ENCODE results near the gene PRKAG1.

Gene PRKAG1

DNA sequence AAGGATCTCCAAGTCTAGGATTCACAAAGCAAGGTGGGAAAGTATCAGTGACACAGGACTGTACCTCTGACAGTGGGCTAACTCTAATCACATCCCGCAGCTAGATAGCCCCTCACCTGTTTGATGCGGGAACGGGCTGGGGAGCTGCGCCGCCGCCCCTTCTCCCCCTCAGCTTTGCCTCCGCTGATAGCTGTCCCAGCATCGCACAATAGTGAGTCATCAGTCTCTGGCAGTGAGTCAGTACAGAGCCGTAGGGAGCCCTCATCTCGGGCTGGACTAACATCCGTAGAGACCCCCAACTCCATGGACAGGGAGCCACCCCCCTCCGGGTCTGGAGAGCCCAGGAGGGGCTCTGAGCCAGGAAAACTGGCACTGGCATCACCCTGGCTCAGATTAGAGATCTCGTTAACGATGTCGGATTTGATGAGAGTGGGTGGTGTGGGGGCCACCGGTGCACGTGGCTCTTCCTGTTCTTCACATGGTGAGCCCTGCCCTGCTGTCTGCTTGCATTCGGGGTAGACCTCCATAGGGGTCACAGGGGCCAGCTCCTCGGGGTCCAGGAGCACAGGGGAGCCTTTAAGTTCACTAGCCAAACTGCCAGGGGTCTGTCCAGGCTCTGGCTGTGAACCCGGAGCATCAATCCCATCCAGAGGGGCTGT is 31.1 kb upstream of the PRKAG1 start:
- no peak for DNase-seq

DNA sequence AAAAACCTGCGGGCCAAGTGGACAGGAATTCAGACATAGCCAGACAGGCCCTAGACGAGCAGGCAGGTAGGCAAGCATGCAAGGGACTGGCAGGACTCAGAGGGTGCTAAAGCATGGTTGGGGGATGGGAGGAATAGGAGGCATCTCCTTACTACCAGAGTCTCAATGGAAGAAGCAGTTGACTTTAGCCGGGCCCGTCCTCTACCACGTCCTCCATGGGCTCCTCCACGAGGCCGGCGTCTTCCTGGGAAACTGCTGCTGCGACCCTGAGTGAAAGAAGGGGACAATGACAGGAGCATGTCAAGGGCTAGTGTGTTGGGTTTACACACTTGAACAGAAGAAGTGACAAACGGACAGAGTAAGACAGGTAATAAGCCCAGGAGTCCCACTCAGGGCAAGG is 30.4 kb upstream of the PRKAG1 start:
- DNase-seq, result no peak

DNA sequence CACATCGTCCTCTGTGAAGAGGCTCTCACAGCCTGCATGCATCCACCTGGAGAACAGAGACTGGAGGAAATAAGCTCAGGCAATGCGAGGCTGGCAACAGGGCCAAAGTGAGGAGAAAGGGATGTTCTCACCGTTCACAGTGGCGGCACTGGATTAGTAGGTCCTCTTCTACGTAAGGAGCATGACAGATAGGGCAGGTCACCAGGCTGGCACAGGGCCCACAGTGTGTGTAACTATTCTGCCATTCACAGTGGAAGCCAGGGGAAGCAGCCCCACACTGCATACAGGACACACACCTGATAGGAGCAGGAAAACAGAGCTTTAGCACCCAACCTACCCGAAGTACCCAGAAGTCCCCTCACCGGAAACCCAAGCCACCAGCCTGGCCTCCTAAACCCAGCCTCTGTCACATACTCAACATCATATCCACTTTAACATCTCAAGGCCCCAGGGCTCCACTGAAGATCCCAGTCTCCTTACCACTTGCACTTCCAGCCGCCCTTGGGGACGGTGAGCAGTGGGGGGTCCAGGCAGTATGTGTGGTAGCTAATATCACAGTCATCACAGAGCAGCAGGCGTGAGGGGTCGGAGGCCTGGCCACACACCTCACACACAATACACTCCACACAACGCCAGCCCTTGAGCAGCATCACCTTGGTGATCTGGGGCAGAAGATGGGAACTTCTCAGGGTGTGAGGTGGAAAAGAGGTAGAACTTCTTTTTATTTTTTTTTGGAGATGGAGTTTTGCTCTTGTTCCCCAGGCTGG is 27.7 kb upstream of the PRKAG1 start:
- DNase-seq, result no peak

DNA sequence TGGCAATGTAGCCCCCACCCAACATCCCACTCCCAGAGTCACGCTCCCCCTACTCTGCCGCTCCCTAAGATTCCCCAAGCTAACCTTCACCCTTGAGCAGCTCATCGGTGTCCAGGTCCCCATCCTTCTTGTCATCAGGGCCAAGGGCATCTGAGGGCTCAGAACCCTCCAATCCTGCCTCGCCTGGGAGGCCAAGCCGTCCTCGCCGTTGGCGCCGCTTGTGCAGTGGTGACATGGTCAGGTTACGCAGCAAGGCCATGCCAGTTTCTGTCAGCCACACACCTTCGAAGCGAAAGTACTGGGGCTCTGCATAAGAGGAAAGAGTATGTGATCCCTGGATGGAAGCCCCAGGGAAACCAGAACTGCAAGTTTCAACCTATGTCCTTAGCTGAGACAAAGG is 26.1 kb upstream of the PRKAG1 start:
- no peak for DNase-seq

DNA sequence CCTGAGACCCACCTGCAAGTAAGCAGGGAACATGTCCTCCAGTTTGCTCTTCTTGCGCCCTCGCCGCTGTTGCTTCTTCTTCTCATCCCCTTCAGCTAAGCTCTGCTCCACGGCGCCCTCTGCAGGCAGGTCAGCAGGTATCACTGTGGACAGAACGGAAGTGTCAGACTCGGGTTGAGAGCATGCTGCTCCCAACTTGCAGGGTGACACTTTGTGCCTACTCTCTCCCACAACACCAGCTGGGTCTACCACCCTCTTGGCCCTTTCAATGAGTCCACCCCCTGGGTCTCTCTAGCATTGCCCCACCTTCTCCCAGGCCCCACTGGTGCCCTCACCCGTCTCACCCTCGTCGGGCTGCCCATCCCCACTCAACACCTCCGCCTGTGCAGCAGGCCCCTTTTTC is 25.3 kb upstream of the PRKAG1 start:
- peak; percentile 86 to 89 for DNase-seq

DNA sequence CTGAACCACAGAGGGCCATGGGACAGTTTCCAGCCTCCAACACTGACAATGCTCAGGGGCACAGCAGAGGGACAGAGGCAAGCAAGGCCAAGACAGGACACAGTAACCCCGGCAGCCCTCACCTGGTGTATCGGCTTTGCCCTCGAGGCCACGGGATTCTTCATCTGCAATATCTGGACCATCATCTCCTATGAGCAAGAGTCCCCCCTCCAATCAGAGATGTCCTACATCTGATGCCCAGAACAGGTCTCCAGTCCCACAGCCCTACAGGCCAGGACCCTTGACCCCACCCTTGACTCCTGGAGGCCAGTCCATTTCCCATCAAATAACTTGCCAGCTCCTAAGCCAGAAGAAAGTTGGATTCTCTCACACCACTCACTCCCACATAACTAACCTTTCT is 24.7 kb upstream of the PRKAG1 start:
- no peak for DNase-seq

DNA sequence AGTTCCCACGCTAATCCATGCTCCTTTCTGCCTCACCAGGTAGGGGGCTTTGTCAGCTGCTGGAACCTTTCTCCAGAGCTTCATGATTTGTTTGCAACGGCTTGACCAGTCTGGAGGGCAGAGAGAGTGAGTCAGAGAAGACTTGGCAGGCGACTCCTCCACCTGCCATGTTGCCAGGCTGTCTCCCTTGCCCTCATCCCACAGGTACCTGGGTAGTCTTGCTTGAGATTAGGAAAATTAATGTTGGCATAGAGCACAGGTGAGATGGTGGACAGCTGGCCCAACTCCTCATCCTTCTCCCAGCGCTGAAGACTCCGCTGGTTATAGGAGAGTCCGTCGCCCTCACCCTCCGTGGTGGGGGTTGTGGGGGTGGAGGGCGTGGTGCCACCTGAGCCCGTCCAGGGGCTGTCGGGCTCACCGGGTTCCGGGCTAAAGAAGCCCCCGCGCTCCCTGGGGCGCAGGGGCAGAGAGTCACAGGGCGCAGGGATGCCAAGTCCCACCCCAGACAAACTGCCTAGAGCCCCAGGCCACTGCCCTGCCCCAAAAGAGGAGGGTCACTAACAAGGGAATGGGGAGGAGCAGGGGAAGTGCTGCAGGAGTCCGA is 23.4 kb upstream of the PRKAG1 start:
- DNase-seq, result no peak

DNA sequence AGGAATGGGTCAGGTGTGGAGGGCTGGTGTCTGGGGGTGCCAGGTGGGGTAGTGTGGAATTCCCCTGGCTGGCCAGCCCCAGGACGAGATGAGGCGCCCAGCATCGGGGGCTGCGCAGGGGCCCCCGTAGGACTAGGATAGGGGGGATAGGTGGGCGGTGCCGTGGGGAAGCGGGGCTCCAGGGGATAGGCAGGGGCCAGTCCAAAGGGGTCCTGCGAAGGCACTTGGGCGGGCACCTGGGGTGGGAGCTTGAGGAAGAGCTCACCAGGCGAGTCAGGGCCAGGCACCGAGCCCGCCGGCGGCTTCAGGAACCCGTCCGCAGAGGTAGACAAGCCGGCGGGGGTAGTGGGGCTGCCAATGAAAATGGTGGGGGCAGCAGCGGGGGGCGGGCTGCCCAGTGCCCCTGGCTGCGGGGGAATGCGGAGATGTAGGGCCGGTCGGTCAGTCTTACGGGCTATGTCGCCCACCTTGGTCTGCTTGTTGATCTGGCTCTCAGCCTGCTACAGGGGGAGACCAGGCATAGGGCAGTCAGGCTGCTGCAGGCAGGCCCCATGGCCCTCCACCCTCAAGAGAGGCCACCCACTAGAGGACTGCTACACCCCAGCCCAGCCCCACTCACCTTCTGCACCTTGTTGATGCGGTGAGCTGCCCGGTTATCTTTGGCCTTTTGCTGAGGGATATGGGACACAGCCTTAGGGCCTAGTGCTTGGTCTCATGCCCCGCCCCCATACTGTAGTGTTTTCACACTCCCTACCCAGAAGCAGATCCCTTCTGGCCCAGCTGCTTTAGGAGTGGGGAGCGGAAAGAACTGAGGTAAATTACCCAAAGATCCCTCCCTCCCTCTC is 22.7 kb upstream of the PRKAG1 start:
- DNase-seq, result no peak

DNA sequence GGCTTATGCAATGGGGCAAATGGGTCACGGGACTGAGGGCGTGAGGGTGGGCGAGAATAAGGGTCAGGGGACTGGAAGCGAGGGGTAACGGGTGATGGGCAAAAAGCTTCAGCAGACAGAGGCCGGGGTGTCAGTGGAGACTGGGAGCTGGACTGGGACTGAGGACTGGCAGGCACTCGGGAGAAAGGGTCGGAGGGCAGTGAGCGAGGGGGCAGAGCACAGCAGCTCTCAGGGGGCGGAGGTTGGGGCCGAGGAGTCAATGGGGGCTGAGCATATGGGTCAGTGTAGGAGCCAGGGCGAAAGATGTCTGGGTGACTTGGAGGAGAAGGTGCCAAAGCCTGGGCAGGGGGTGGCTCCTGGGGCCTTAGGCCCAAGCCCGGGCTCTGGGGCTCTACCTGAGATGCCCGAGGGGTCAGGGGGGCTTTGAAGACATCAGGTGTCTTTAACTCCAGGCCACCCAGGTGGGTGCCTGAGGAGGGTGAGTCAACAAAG is 21.8 kb upstream of the PRKAG1 start:
- DNase-seq, result no peak

DNA sequence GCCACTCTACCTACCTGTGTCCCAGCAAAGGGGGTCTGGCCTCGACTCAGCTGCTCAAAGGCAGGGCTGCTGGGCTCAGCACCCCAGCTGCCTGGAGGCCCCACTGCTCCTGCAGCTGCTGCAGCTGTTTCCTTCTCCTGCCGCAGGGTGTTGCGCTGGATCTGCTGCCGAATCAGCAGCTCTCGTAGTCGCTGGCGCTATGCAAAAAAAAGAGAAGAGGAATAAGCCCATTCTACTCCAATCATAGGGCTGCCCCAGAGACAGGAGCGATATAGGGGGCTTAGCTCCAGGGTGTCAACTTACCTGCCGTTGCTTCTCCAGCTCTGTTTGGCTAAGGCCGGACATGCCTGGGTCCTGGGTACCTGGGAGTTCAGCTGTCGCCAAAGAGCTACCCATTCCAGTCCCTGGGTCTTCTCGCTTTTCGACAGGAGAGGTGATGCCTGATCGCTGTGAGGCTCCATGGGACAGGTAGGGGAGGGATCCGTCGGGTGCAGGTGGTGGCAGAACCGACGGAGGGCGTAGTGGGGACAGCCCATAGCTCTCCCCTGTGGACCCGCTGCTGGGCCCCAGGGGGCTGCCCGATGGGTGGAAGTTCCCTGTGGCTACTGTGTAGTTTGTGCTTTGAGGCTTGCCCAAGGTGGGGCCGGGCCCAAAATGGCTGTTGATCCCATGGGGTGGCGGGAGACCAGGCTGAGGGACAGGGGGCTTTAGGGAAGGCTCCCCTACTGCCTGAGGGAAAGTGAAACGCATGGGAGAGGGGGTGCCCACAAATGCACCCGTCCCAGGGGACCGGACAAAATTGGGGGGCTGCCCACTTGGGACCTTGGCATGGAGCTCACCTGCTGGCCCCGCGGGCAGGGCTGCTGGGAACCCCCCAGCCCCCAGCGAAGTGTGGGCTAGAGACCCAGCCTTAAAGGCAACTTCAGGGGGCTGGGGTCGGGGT is 21.1 kb upstream of the PRKAG1 start:
- no peak for DNase-seq

DNA sequence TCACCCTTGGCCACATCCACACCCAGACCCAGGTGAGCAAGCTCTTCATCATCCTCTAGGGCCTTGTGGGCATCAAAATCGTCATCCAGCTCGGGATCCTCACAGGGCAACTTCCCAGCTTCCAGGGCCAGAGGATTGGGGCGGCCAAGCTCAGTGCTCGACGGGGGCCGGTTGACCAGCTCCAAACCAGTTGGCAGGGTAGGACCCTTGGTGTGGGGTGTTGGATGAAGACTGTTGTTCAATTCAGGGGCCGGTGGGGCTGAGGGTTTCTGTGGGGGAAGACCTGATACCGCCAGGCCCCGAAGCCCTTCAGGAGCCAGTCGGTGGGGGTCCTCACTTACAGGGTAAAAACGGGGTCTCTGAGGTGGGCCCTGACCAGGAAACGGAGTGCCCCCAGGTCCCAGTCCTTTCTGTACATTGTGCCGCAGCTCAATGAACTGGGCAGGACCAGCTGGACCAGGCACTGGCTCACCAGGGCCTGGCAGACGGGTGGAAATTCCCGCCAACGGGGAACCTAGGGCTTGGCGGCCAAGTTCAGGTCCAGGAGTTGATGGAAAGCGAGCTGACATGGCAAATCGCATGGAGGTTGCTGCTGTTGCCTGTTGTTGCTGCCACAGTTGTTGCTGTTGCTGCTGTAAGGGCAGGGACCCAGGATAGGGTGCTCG is 19.8 kb upstream of the PRKAG1 start:
- DNase-seq, result no peak

DNA sequence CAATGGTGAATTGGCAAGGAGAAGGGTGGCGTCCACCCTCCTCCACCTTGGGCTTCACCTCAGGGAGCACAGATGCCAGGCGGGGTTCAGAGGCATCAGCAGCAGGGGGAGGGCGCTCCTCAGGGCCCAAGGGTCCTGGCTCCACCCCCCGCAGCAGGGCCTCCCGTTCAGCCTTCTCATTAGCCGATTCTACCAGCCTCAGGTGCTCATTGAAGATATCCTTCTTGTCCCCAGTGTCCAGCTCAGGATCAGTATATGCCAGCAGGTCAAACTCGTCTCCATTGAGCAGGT is 19.3 kb upstream of the PRKAG1 start:
- DNase-seq, result no peak

DNA sequence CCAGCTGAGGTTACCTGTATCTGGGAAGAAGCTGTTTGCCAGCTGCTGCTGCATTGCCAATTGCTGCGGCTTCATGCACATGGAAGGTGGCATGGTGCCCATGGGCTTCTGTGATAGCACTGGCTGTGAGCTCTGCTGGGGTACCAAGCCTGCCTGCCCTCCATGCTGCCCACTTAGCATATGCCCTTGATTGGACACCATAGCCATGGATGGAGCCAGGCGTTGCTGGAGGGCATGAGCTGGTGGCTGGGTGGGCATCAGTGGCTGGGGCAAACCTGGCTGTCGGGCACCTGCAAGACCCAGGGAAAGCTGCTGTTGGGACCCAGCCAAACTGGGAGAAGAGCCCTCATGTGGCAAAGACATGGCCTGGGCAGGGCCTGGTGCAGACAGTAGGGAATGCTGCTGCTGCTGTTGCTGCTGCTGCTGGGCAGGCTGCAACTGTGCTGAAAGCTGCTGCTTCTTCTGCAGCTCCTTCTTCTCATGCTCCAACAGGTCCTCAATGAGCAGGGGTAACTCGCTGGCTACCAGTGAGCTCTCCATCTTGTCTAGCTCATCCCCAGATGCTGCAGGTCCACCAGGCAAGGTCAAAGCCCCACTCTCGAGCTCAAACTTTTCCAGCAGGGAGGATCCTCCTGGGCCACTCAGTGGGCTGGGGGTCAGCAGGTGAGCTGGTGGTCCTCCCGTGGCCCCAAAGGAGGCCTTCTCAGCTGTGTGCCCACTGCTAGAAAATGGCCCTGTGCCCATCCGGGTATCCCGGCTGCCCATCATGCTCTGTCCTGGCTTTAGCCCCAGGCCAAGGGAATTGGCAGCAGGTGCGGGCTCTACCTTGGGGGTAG is 18.8 kb upstream of the PRKAG1 start:
- DNase-seq, result no peak

DNA sequence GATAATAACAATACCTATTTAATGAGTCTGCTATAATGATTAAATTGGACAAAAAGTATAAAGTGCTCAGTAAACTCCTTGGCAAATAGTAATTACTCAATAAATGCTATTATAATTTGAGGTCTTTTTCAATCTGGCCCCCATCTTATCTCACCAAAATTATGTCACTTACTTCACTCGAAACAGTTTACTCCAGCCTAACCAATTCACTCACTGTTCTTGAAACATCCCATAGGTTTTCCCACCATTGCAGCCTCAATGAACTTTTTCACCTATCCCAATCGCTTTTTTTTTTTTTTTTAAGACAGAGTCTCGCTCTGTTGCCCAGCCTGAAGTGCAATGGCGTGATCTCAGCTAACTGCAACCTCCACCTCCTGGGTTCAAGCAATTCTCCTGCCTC is 17.5 kb upstream of the PRKAG1 start:
- no peak for DNase-seq

DNA sequence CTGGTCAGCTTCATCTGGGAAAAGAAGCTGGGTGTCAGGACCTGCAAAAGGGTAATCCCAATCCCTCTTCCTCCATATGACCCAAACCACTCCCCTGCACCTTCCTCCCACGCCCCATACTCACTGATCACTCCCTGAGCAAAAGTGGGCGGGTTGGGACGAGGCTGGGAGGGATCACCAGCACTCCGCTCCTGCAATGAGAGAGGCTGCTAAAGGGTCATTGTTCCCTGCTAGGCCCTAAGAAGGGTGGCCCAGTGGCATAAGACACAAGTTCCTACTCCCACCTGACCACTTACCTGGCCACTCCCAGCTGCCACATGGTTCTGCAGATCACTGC is 15.7 kb upstream of the PRKAG1 start:
- DNase-seq, result no peak

DNA sequence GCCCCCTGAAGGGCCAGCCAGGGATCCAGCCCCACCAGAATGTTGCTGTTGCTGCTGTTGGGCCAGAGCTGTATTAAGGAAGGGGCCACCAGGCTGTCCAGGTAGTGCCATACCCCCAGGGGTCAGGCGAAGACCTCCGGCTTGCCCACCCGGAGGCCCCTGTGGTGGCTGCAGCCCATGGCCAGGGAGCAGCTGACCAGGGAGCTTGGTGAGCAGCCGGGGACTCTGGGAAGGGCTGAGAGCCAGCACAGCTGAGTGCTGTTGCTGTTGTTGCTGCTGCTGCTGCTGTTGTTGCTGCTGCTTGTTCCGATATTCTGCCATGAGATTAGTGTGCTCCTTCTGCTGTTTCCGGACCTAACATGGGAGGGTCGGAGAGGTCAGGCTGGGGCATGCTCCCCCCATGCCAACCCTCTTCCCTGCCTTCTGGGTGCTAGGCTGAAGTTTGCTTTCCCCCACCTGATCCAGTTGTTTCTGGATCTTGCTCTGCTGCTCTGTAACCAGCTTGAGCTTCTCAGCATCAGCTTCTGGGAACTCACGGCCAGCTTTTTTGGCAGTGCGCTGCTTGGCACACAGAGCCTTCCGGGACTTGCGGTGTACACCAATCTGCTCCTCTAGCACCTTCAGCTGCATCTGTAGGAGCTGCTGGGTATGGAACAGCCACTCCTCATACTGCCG is 15.2 kb upstream of the PRKAG1 start:
- DNase-seq, result no peak

DNA sequence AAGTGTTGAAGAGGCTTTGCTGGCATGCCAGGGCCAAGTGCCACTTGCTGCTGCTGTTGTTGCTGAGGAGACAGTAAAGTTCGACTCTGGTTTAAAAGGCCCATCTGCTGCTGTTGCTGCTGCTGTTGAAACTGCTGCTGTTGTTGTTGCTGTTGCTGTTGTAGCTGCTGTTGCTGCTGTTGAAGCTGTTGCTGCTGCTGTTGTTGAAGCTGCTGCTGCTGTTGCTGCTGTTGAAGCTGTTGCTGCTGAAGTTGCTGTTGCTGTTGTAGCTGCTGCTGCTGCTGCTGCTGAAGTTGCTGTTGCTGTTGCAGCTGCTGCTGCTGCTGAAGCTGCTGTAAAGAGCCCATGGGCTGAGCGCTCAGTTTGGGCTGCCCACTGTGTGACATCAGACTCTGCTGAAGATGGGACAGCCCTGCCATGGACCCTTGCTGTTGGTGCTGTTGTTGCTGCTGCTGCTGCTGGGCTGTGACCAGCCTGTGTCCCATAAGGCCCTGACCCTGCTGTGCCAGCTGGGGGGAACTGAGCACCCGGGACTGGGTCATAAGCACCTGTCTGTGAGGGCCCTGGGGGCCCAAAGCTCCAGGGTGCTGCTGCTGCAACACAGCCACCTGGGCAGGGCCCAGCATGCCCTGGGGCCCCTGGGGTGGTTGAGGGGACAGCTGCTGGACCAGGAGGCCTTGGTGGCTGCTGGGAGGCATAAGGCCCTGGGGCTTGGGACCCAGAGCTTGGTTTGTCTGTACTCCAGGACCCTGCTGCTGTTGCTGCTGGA is 14.3 kb upstream of the PRKAG1 start:
- DNase-seq, result no peak

DNA sequence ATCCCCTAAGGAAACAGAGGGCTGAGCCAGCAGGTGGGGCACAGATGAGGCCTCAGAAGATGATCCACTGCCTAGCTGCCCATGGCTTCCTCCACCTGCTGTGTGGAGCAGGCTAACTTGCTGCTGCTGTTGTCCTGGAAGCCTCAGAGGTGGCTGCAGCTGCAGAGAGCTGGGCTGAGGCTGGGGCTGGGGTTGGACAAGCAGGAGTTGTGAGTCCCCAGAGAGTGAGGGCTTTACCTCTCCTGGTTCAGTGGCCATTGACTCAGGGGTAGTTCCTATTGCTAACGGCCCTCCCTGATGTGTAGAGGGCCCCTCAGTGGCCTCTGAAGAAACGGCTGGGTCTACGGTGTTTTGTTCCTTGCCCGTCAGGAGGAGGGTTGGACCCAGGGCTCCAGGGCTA is 13.7 kb upstream of the PRKAG1 start:
- DNase-seq, result no peak

DNA sequence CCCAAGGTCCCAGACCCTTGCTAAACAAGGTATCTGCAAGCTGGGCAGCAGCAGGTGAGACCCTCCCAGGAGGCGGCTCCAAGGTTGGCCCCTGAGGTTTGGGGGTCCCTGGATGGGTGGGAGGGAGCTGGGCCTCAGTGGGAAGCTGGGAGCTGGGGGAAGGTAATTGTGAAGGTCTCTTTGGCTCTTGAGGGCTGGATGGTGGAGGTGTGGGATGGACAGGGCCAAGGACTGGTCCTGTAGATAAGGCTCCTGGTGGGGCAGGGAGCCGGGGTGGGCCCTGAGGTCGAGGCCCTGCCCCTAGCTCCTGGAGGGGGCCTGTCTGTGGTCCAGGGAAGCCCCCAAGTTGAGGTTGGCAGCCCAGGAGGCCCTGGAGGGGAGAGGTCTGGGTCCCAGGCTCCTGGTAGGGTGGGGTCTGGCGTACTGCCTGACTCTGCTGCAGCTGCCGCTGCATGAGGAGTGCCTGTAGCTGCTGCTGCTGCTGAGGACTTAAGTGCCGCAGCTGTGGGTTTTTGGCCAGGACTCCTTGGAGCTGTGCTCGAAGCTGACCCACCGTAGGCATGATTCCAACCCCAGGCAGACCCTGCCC is 13.1 kb upstream of the PRKAG1 start:
- no peak for DNase-seq
